ENCODE results near the gene FOXN3.

Gene FOXN3

GRCh38 chr14:89144642-89145041 lies 272.4 kb downstream of the FOXN3 start:
- TF ChIP-seq SUZ12 (IDR thresholded peaks at IDR 0.05; ENCODE audit: extremely low read depth, insufficient read depth, insufficient read length): no peak
- TF ChIP-seq ZNF274 (IDR thresholded peaks at IDR 0.05; ENCODE audit: low read depth, low read length): no peak
- TF ChIP-seq YY1 (IDR thresholded peaks at IDR 0.05; ENCODE audit: insufficient read depth, insufficient read length): no peak
- no peaks in the 10 kb centered on the region for H3K36me3 ChIP-seq (ENCODE audit: insufficient read depth, insufficient read length, low read length)
- H3K27me3 ChIP-seq (ENCODE audit: insufficient read depth, insufficient read length): no peaks in the 10 kb centered on the region
- H3K4me1 ChIP-seq (ENCODE audit: insufficient read depth, insufficient read length): peaks cover 2% of the 10 kb centered on the region
- no peak overlapping the region for H3K9ac ChIP-seq (ENCODE audit: insufficient read length, low read depth)
- no peaks in the 10 kb centered on the region for H3K9me3 ChIP-seq (ENCODE audit: insufficient read depth, low read length)
- no peak for DNase-seq (ENCODE audit: low read depth, low spot score)
- H3K4me3 ChIP-seq (ENCODE audit: insufficient read length, low read depth): no peak overlapping the region

GRCh38 chr14:89144066-89144465 lies 273.0 kb downstream of the FOXN3 start:
- Histone ChIP-seq H3K36me3 (ENCODE audit: insufficient read depth, insufficient read length, low read length) (no peaks in the 10 kb centered on the region), H3K4me1 (ENCODE audit: insufficient read depth, insufficient read length) (peaks cover 6% of the 10 kb centered on the region), H3K9ac (ENCODE audit: insufficient read length, low read depth) (no peak overlapping the region), H3K9me3 (ENCODE audit: insufficient read depth, low read length) (no peaks in the 10 kb centered on the region), H3K27me3 (ENCODE audit: insufficient read depth, insufficient read length) (no peaks in the 10 kb centered on the region), H3K4me3 (ENCODE audit: insufficient read length, low read depth) (no peak overlapping the region)
- no peak for DNase-seq (ENCODE audit: low read depth, low spot score)
- no peak for TF ChIP-seq SUZ12 (IDR thresholded peaks at IDR 0.05; ENCODE audit: extremely low read depth, insufficient read depth, insufficient read length)
- TF ChIP-seq YY1 (IDR thresholded peaks at IDR 0.05; ENCODE audit: insufficient read depth, insufficient read length): no peak
- TF ChIP-seq ZNF274 (IDR thresholded peaks at IDR 0.05; ENCODE audit: low read depth, low read length): no peak

- Histone ChIP-seq H3K36me3 (ENCODE audit: insufficient read depth, insufficient read length, low read length) (no peaks in the 10 kb centered on the region), H3K27me3 (ENCODE audit: insufficient read depth, insufficient read length) (no peaks in the 10 kb centered on the region), H3K9ac (ENCODE audit: insufficient read length, low read depth) (no peak overlapping the region), H3K4me1 (ENCODE audit: insufficient read depth, insufficient read length) (peaks cover 10% of the 10 kb centered on the region), H3K9me3 (ENCODE audit: insufficient read depth, low read length) (no peaks in the 10 kb centered on the region), H3K4me3 (ENCODE audit: insufficient read length, low read depth) (no peak overlapping the region)
- no peak for DNase-seq (ENCODE audit: low read depth, low spot score)
- TF ChIP-seq SUZ12 (IDR thresholded peaks at IDR 0.05; ENCODE audit: extremely low read depth, insufficient read depth, insufficient read length) (no peak), YY1 (IDR thresholded peaks at IDR 0.05; ENCODE audit: insufficient read depth, insufficient read length) (no peak), ZNF274 (IDR thresholded peaks at IDR 0.05; ENCODE audit: low read depth, low read length) (no peak)
Measured at GRCh38 chr14:89143595-89143994, 273.4 kb downstream of the FOXN3 start.

DNA sequence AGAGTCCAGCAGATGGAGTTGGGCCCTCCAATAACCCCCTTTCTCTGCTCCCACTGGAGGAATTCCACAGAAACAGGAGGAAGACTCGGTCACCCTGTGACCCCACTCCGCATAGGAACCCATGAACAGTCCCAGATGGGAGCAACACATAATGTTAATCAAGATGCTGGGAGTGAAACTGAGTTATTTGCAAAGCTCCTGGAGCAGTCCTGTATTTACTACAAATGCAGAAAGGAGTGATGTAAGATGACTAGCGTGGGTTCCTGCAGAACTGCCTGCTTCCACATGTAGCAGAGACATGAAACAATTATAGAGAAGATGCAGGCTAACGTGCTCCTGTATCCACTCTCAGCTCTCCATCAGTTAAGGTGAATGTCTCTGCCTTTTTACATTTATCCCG lies 274.7 kb downstream of the FOXN3 start:
- DNase-seq (ENCODE audit: low read depth, low spot score): no peak
- peaks cover 11% of the 10 kb centered on the region for H3K4me1 ChIP-seq (ENCODE audit: insufficient read depth, insufficient read length)
- TF ChIP-seq SUZ12 (IDR thresholded peaks at IDR 0.05; ENCODE audit: extremely low read depth, insufficient read depth, insufficient read length) (no peak), ZNF274 (IDR thresholded peaks at IDR 0.05; ENCODE audit: low read depth, low read length) (no peak), YY1 (IDR thresholded peaks at IDR 0.05; ENCODE audit: insufficient read depth, insufficient read length) (no peak)
- H3K27me3 ChIP-seq (ENCODE audit: insufficient read depth, insufficient read length): no peaks in the 10 kb centered on the region
- no peaks in the 10 kb centered on the region for H3K36me3 ChIP-seq (ENCODE audit: insufficient read depth, insufficient read length, low read length)
- no peaks in the 10 kb centered on the region for H3K9me3 ChIP-seq (ENCODE audit: insufficient read depth, low read length)
- H3K4me3 ChIP-seq (ENCODE audit: insufficient read length, low read depth): no peak overlapping the region
- H3K9ac ChIP-seq (ENCODE audit: insufficient read length, low read depth): no peak overlapping the region

- Histone ChIP-seq H3K4me3 (ENCODE audit: insufficient read length, low read depth) (no peak overlapping the region), H3K27me3 (ENCODE audit: insufficient read depth, insufficient read length) (no peaks in the 10 kb centered on the region), H3K9ac (ENCODE audit: insufficient read length, low read depth) (no peak overlapping the region), H3K36me3 (ENCODE audit: insufficient read depth, insufficient read length, low read length) (no peaks in the 10 kb centered on the region), H3K4me1 (ENCODE audit: insufficient read depth, insufficient read length) (peaks cover 11% of the 10 kb centered on the region), H3K9me3 (ENCODE audit: insufficient read depth, low read length) (peaks cover 5% of the 10 kb centered on the region; the same call in 1 of the 2 replicates)
- no peak for DNase-seq (ENCODE audit: low read depth, low spot score)
- TF ChIP-seq ZNF274 (IDR thresholded peaks at IDR 0.05; ENCODE audit: low read depth, low read length) (no peak), SUZ12 (IDR thresholded peaks at IDR 0.05; ENCODE audit: extremely low read depth, insufficient read depth, insufficient read length) (no peak), YY1 (IDR thresholded peaks at IDR 0.05; ENCODE audit: insufficient read depth, insufficient read length) (no peak)
Measured at GRCh38 chr14:89141862-89142261, 275.2 kb downstream of the FOXN3 start.

GRCh38 chr14:89140326-89140725 lies 276.7 kb downstream of the FOXN3 start:
- Histone ChIP-seq H3K4me3 (ENCODE audit: insufficient read length, low read depth) (no peak overlapping the region), H3K9me3 (ENCODE audit: insufficient read depth, low read length) (peaks cover 13% of the 10 kb centered on the region; the same call in 1 of the 2 replicates), H3K4me1 (ENCODE audit: insufficient read depth, insufficient read length) (peaks cover 11% of the 10 kb centered on the region), H3K9ac (ENCODE audit: insufficient read length, low read depth) (no peak overlapping the region), H3K36me3 (ENCODE audit: insufficient read depth, insufficient read length, low read length) (no peaks in the 10 kb centered on the region), H3K27me3 (ENCODE audit: insufficient read depth, insufficient read length) (no peaks in the 10 kb centered on the region)
- TF ChIP-seq SUZ12 (IDR thresholded peaks at IDR 0.05; ENCODE audit: extremely low read depth, insufficient read depth, insufficient read length) (no peak), ZNF274 (IDR thresholded peaks at IDR 0.05; ENCODE audit: low read depth, low read length) (no peak), YY1 (IDR thresholded peaks at IDR 0.05; ENCODE audit: insufficient read depth, insufficient read length) (no peak)
- no peak for DNase-seq (ENCODE audit: low read depth, low spot score)

- peak; percentile 56 for DNase-seq (ENCODE audit: low read depth, low spot score)
- Histone ChIP-seq H3K27me3 (ENCODE audit: insufficient read depth, insufficient read length) (no peaks in the 10 kb centered on the region), H3K9ac (ENCODE audit: insufficient read length, low read depth) (no peak overlapping the region), H3K36me3 (ENCODE audit: insufficient read depth, insufficient read length, low read length) (no peaks in the 10 kb centered on the region), H3K4me1 (ENCODE audit: insufficient read depth, insufficient read length) (peaks cover 12% of the 10 kb centered on the region), H3K4me3 (ENCODE audit: insufficient read length, low read depth) (no peak overlapping the region), H3K9me3 (ENCODE audit: insufficient read depth, low read length) (peaks cover 13% of the 10 kb centered on the region; the same call in 1 of the 2 replicates)
- TF ChIP-seq YY1 (IDR thresholded peaks at IDR 0.05; ENCODE audit: insufficient read depth, insufficient read length): no peak
- TF ChIP-seq SUZ12 (IDR thresholded peaks at IDR 0.05; ENCODE audit: extremely low read depth, insufficient read depth, insufficient read length): no peak
- TF ChIP-seq ZNF274 (IDR thresholded peaks at IDR 0.05; ENCODE audit: low read depth, low read length): no peak
Measured at GRCh38 chr14:89139404-89140247, 277.4 kb downstream of the FOXN3 start.

All from NT2/D1 (cell line).